NCI-H345 (cell line): ENCODE results near the gene KIF5C.
A peak's percentile ranks its signal among the peaks of the same experiment; 100 is the strongest.
"Not testable (repeated sequence)": the region's sequence is repeated elsewhere in the genome, so short reads cannot be mapped to it uniquely, and the experiment has no call there.

Source experiments
- DNase-seq: peaks from one replicate; lab custom pipeline; 2025; lab: John Stamatoyannopoulos, UW

Gene KIF5C

DNA sequence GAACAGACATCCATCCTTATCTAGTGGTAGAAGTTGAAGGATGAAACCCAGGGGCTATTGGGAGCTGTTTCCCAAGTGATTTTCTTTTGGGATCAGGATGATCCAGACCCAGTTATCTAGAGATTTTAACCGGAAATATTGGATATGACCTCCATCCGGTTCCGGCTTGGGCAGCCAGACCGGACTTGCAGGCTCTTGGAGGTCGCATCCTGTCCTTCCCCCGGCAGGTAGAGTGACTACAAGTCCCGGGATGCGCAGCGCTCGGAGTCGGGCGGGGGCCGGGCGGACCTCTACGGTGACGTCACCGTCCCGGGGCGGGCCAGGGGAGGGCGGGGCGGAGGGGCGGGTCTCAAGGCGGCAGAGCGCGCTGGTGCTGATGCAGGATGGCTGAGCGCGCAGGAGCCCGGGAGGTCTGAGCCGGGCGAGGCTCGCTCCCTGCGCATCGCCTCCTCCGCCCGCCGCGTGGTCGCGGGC lies at the start of gene KIF5C:
TSS of gene KIF5C (plus strand) at position 360 of the 474 bp plus-strand sequence. CDS start 391 bp downstream, outside the sequence.
- DNase-seq, result peak; percentile 94

DNA sequence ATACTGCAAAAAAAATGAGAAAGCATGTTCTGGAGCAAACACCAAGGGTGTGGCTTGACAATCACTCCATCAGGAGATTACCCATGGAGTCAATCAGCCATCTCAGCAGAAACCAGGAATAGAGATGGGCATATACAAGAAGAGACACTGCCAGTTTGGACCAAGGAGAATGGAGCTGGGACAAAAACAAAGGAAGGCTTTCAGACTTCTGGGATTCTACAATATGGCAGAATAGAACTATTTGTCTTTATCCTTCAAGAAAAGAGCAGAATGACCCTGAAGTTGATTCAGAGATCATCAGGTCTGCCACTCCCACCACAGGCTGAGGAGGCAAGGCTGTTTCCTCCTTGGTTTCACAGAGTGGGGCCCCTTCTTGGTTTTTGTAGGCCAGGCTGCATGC lies 48.2 kb upstream of the KIF5C start:
- DNase-seq, result no peak

DNA sequence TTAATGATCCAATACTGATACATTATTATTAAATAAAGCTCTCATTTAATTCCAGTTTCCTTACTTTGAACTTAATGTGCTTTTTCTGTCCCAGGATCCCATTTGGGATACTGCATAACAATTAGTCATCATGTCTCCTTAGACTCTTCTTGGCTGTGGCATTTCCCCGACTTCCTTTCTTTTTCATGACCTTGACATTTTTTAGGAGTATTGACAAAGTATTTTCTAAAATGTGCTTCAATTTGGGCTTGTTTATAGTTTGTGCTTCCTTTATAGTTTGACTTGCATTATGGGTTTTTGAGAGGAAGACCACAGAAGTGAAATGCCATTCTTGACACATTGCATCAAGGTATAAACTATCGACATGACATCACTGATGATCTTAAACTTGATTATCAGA lies 46.1 kb upstream of the KIF5C start:
- DNase-seq, result no peak

DNA sequence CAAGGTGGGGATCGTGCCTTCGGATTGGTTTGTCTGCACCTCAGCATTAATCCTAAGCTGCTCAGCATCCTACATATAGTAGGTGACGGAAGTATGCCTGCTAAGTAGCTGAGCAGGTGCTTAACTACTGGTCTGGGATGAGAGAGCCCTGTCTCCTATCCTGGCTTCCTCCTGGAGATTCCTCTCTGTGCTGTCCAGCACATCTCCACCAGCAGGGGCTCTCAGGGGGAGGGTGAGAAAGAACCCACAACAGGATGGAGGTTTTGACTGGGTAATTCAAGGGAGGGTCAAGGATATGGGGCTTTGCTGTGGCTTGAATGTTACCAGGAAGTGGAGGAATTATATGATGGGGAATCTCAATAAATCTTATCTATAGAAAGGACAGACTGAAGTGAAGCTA lies 45.4 kb upstream of the KIF5C start:
- DNase-seq, result no peak

DNA sequence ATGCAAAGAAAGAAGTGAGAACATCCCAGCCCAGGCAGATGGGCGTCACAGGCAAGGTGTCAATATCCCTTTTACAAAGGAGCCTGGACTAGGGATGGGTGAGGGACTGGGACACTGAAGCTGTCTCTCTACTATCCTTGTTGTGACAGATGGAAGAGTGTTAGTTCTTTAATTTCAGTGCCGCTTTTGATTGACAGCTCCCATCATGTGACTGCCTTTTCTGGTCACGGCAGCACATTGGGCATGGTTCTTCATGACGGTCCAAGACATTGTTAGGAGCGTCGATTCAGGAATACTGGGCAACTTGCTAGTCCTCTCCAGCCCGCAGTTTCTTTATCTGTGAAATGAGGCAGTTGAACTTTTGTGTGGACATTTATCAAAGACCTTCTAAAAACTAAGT lies 42.4 kb upstream of the KIF5C start:
- DNase-seq, result no peak

DNA sequence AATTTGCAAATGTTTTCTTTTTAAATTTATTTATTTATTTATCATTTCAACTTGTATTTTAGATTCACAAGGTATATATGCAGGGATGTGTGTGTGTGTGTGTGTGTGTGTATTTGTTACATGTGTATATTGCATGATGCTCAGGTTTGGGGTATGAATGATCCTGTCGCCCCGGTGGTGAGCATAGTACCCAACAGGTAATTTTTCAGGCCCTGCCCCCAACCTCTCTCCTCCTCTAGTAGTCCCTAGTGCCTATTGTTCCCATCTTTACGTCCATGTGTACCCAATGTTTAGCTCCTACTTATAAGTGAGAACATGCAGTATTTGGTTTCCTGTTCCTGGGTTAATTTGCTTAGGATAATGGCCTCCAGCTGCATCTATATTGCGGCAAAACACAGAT lies 33.0 kb upstream of the KIF5C start:
- DNase-seq, result no peak

DNA sequence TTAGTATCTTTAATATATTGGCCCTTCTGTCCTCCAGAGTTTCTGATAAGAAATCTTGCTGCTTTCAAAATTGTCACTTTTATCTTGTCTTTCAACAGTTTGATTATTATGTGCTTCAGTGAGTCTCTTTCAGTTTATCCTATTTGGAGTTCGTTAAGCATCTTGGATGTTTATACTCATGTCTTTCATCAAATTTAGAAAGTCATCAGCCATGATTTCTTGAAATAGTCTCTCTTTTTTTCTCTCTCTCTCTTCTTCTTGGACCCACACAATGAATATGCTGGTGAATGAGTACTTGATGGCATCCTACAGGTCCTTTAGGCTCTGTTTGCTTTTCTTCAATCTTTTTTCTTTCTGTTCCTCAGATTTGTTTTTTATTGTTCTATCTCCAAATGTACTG lies 26.9 kb upstream of the KIF5C start:
- no peak for DNase-seq

DNA sequence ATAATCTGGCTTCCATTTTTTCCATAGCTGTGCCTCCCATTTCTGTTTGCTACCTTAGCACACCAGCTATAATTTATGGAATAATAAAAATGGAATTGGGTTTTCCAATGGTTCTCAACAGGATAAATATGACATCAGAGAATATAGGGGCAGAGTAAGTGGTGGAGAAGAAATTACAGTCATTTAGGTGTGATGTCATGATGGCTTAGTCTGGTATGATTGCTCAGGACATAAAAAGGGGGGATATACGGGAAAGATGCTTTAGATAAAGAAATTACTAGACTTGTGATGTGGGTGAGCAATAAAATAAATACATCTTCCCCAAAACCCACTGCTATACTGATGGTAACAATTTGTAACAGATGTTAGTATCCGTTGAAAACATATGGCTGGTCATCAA lies 21.6 kb upstream of the KIF5C start:
- DNase-seq, result no peak

DNA sequence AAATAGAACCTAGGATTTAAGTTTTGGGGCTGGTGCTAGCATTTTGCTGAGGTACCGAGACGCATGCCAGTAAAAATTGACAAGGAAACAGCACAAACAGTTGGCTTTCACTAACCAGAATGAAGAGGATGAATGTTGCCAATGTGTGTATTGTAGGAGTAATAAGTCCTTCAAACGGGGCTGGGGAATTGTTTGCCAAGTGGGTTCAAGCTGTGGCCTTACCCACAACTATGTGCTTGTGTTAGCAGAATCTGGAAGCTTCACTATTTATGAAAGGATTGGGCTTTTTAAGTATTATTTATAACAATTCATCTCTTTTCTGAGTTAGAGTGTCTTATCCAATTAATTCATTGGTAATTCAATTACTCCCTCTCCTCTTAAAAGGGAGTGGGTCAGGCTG lies 15.0 kb upstream of the KIF5C start:
- no peak for DNase-seq

DNA sequence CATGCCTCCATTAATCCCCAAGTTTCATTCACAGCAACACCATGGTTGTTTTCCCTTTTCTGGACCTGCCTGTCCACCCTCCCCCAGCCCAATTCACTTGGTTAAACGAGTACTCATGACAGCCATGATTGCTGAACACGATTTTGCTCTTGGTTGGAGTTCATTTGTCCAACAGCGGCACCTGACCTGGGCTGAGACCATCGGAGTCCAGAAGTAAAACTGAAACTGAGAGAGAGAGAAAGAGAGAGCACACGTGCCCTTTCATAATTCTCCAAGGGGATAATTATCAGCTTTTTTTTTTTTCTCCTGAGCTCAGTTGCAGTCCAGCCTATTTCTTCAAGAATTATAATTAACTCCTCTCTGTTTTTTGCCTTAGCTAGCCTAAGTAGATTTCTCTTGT lies 13.7 kb upstream of the KIF5C start:
- DNase-seq, result no peak

DNA sequence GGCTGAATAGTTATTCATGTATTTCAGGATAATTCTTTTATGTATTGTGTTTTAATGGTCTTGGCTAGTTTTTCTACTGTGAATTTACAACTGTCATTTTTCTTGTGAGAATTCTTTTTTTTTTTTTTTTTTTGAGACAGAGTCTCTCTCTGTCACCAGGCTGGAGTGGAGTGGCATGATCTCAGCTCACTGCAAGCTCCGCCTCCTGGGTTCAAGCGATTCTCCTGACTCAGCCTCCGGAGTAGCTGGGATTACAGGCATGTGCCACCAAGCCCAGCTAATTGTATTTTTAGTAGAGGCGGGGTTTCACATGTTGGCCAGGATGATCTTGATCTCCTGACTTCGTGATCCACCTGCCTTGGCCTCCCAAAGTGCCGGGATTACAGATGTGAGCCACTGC lies 12.5 kb upstream of the KIF5C start:
- DNase-seq, result not testable (repeated sequence)

DNA sequence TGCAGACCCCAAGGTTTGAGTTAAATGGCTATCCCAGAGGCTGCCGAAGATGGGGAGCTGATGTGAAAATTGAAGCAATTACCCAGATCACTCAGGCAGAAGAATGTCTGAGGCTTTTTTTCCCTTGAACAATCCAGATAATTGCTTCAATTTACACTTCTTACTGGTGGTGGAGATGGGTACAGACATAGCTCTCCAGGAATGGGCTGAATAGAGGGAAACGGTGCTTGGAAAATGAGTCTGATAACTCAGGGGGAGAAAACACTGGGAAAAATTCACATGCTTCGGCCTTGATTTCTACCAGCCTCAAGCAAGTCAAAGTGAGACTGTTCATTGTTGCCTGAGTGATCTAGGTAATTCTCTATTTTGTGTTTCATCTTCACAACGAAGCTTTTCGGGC lies 9.5 kb upstream of the KIF5C start:
- no peak for DNase-seq

DNA sequence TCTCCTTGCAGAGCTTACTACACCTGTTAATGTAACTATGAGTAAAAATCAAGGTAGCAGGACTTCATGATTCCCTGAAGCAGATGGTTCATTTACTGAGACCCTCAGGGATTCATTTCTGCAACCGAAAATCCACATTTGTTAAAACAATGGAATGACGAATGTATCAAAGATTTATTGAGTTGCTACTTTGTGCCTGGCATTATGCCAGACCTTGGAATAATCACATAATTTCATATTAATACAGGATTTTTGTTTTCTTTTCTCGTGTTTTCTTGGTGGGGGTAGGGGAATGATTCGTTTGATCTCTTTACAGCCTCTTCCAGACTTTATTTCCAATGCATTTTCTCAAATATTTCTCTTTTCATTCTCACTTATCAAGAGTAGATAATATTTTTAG lies 8.9 kb upstream of the KIF5C start:
- no peak for DNase-seq

DNA sequence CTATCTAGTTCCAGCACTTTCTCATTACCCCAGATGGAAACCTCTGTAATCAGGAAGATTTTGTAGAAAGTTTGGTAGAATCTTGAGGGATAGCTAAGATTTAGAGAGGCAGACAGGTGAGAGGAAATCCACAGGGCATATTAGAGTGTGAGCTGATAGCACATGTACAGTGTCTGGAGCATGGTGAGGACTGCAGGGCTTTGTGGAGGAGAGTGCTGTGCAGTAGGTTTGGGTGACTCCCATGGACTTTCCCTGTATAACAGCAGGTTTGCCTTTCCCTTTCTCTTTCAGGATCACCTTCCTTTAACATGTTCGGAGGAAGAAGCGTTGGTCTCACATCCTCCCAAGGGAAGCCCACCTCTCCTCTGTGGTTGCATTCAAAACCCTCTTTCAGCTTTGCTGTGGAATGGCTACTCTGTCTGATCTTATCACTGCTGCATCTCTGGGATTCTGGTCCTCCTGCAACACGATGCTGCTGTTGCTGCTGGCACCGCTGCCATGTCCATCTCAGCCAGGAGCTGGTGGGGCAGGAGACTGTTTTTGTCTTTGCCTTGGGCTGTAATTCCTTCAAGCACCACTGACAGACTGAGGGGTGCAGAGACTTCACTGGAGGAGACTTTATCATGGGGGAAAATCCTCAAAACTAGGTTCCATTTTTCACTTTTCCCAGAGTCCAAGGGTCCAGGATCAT lies 7.8 kb upstream of the KIF5C start:
- no peak for DNase-seq

DNA sequence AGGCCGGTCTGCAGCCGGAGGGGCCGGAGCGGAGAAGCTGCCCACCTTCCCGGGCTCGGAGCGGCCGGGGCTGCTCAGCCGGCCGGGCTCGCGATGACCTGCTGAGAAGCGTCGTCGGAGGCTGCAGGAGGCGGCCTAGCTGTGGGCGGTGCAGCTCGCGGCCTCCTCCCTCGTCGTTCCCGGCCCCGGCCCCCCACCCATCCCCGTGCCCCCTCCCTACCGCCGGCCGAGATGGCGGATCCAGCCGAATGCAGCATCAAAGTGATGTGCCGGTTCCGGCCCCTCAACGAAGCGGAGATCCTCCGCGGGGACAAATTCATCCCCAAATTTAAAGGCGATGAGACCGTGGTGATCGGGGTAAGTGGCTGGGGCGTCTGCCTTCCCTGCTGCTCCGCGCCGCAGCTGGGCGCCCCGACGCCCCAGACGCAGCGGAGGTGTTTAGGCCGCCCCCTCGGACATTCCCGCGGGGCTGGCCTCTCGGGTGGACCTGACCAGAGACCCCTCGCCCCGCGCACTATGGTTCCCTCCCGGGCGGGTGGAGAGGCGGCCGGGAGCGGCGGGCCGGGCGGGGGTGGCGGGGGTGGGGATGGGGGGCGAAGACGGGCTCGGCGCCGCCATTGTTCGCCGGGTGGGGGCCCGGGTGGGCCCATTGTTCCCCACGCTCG lies 492 bp downstream of the KIF5C start:
- DNase-seq, result peak; percentile 54

DNA sequence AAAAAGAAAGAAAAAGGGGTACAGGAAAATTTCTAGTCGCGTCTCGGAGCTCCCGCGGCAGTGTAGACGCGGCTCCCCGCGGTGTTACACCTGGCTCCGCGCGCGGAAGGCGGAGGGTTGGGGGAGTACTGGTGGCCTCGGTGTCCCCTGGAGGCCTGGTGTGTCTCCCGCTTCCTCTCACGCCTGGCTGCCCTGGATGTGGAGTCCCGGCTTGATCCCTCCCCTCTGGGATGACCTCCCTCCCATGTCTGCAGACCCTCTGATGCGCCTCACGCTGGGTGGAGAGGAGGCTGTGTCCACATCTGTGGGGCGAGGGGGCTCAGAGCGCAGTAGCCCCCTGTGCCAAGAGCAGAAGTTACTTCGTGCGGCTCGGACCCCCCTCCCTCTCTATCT lies 1.2 kb downstream of the KIF5C start:
- peak; percentile 41 for DNase-seq

DNA sequence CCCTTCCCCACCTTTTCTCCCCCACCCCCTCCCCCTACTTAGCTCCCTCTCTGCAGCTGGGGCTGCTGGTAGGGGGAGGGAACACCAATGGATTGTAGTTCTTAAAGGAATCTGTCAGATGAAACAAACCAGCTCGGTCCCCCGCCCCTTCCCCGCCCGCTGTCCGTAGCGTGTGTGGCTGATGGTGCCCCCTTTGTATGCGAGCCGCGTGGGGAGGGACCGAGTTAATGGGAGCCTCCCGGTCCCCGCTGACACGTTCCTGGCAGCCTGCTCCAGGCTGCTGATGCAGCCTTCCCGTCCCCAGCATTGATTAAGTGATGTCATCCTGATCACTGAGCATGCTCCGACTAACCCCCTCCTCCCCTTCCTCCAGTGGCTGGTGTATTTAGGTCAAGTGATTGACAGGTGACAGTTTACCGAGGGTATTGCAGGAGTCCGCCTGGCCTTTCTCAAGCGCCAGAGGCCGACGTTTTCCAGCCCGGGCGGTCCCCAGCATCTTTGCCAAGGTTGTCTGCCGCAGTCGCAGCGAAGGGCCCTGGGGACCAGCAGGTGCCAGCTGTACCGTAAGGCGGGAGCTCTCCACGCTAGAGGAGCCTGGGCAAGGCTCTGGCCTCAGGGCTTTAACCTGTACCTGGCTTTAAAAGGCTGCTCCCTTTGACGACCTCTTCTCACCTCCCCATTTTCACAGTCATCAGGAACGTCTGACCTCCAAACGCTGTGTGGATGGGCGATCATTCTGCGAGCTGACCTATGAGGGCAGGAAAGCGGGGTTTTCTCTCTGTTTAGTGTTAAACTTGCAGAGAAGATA lies 1.8 kb downstream of the KIF5C start:
- DNase-seq, result peak; percentile 92

DNA sequence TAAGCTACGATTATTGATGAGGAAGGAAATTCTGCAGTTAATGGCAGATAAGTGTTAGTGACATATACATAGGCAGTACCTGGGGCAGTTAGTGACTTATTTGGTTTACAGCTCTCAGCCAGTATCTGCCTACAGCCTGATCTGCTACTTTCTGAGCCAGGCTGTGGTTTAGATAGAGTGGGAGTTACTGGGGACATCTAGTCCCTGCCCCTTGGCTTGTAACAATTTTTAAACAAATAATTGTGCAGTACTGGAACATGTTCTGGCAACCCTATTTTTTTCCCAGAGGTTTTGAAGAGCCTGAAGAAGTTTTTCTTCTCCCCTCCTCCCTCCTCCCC lies 2.3 kb downstream of the KIF5C start:
- DNase-seq, result no peak

DNA sequence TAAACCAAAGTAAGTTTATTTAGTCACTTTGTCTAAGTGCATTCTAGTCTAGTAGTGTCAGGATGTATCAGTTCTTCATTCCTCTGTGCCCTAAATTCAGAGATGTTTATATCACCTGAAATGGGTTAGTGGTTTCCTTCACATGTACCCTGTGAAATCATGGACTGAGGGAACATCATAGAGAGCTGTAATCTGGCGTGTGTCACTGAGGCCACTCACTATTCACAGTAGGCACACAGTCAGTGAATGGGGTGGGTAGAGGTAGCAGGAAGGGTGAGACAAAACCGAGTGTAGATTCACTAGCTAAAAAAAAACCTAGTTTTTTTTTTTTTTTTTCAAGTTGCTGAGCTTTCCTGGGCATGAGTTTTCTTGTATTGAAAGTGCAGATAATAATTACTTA lies 5.6 kb downstream of the KIF5C start:
- no peak for DNase-seq

DNA sequence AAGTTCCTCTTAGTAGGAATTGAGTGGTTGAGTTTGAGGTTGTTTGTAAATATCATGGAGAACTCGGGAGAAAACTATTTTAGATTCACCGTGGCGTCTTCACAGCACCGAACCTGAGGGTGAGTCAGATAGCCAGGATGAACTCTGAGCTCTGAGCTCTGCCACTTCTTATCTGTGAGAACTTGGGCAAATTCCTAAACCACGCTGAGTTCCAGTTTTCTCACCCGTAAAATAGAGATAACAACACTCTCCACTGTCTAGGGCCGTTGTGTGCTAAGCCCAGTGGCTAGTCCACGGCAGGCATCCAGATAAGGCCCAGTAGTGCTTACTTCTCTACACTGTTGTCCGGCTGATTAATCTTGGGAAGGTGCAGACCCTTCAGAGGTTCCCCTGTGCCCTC lies 7.0 kb downstream of the KIF5C start:
- DNase-seq, result no peak

DNA sequence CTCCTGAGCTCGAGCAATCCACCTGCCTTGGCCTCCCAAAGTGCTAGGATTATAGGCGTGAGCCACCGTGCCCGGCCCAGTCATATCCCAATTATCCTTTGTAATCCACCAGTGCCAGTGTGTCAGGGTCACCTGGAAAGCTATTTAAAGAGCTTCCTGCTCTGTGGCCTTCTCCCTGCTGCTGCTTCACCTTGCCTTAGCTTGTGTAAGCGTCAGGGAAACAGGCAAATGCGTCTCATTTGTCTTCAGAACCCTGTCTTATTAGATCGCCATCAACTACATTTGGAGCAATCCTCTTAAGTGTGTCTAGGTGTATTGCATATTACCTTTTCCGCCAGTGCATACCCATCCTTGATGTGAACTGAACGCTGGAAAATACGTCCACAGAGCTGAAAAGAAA lies 10.2 kb downstream of the KIF5C start:
- no peak for DNase-seq

DNA sequence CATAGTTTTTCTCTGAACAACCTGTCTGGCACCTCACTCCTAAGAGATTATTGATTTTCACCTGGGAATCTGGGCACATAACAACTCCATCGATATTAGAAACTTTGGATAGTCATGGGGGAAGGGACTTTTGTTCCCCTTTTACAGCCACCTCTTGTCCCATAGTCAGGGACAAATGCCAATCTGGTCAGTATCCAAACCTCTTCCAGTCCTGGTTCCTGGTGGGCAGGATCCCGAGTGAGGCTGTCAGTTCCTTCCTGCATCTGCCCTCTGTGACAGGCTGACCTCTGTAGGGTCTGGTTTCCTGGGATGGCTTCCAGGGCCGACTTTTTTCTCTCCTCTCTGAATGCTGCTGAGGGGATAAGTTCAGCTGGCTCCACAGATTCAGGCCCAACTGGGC lies 11.0 kb downstream of the KIF5C start:
- DNase-seq, result no peak

DNA sequence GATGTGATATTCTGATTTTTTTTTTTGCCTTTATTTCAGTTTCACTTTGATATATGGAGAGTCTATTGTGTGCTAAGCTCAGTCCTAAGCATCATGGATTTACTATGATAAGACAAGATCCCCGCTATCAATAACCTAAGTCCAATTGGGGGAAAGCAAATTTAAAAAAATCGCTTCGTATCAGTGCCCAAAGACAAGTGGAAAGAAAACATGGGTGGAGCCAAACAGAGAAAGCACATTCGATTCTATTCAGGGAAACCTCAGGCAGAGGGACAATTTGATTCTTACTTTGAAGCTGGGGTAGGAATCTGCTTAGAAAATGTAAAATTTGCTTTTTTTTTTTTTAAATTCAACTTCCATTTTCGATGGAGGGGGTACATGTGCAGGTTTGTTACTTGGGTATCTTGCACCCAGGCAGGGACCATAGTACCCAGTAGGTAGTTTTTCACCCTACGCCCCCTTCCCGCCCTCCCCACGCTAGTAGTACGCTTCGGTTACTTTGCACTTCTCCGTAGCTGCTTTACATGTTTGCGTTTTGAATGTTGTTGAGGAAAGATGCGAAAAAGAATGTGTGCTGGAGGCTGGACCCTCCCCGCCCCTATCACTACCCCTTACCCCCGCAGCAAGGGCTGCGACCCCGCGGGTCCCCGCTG lies 12.4 kb downstream of the KIF5C start:
- peak; percentile 54 for DNase-seq
